Activated naive CD4-positive, alpha-beta T cell treated with anti-CD3 and anti-CD28 coated beads, Interleukin-2, amount 10 ng/mL, durations not matched to agents 7 days and 5 days (primary cell): ENCODE measurements around the gene VPS4A.
A peak's percentile ranks its signal among the peaks of the same experiment; 100 is the strongest.
"Not testable (repeated sequence)": the region's sequence is repeated elsewhere in the genome, so short reads cannot be mapped to it uniquely, and the experiment has no call there.

Source experiments
- CTCF ChIA-PET: fragments of 350-600 bp; sonication (Branson Sonifier 250); formaldehyde crosslinking; loops from one replicate; lab custom pipeline; 2021; ENCODE audit warnings: antibody characterized with exemption; lab: Charles Lee
- DNase-seq: peaks from one replicate; pipeline ENCODE4 v3.0.0-alpha.2; 2020
- H3K27ac Mint-ChIP-seq: one replicate; pipeline ENCODE4 v1.8.0; 2021; ENCODE audit warnings: mild to moderate bottlenecking, moderate library complexity, mixed read lengths
- H3K27me3 Mint-ChIP-seq: one replicate; pipeline ENCODE4 v1.8.0; 2021; ENCODE audit warnings: mild to moderate bottlenecking, mixed read lengths
- H3K36me3 Mint-ChIP-seq: one replicate; pipeline ENCODE4 v1.8.0; 2021; ENCODE audit warnings: mixed read lengths
- H3K4me1 Mint-ChIP-seq: one replicate; pipeline ENCODE4 v1.8.0; 2021; ENCODE audit warnings: mixed read lengths
- H3K4me3 Mint-ChIP-seq: one replicate; pipeline ENCODE4 v1.8.0; 2021; ENCODE audit warnings: mild to moderate bottlenecking, moderate library complexity, mixed read lengths
- H3K9me3 Mint-ChIP-seq: one replicate; pipeline ENCODE4 v1.8.0; 2021; ENCODE audit warnings: mixed read lengths

Gene VPS4A

DNA sequence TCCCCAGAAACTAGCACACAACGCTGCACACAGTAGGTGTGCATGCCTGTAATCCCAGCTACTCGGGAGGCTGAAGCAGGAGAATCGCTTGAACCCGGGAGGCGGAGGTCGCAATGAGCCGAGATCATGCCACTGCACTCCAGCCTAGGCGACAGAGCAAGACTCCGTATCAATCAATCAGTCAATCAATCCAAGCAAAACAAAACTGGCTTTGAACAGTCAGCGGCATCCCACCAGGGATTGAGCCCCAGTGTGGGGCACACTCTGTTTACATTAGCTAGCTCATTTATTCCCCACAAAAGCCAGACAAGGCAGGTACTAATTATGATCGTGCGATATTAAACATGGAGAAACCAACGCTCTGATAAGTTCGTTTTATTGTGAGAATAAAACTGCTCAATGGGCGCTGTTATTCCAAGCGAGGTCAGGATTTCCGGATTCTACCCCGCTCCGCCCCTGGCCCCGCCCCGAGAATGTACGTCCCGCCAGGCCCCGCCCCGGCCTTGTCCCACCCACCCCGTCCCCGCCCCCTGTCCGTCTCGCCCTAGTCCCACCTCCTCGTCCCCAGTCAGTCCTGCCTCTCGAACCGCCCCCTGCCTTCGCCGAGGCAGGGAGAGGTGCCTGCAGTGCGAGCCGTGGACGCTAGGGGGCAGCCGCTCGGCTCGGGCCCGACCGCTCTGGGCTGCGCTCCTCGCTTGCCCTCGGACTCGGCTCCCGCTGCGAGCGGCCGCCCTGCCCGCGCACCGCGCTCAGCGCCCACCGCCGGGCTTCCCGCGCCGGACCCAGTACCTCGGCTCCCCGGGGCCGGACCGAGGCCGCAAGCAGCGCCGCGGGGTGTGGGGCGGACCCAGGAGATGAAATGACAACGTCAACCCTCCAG, at the start of gene VPS4A:
VPS4A (plus strand) TSS at position 698 of the 880 bp plus-strand sequence; CDS start at position 860, 162 bp downstream.
- Mint-ChIP-seq H3K27ac (peak within 1 kb of the TSS; percentile 93), H3K9me3 (no peaks in the 10 kb centered on the region), H3K36me3 (peaks cover 21% of the 10 kb centered on the region), H3K4me1 (peaks cover 24% of the 10 kb centered on the region), H3K4me3 (peak within 1 kb of the TSS; percentile 99), H3K27me3 (no peaks in the 10 kb centered on the region)
- CTCF ChIA-PET, result no interaction called here
- DNase-seq, result peak; percentile 97

DNA sequence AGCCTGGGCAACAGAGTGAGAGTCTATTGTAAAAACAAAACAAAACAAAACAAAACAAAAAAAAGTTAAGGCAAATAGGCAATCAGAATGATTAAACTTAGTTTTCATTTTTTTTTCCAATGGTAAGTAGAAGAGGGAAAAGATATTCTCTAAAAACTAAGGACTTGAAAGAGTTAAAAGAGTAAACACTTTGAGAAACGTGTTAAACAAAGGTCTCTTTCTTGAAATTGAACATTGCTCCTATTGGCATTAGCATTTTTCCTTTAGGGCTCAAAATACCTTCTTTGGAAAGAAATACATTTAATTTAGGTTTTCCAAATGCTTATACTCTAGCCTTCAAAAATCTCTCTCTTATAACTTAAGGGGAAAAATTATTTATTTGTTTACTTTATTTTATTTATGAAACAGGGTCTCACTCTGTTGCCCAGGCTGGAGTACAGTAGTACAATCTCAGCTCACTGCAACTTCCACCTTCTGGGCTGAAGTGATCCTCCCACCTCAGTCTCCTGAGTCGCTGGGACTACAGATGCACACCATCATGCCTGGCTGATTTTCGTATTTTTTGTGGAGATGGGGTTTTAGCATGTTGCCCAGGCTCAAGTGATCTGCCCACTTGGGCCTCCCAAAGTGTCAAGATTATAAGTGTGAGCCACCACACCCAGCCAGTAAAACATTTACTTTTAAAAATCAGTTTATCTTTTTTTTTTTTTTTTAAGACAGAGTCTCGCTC, 44.7 kb upstream of the VPS4A start:
- H3K27ac Mint-ChIP-seq, result no peak overlapping the region
- H3K4me1 Mint-ChIP-seq, result no peaks in the 10 kb centered on the region
- peaks cover 13% of the 10 kb centered on the region for H3K36me3 Mint-ChIP-seq
- H3K27me3 Mint-ChIP-seq, result no peaks in the 10 kb centered on the region
- no peak overlapping the region for H3K4me3 Mint-ChIP-seq
- CTCF ChIA-PET, result no interaction called here
- DNase-seq, result no peak
- no peaks in the 10 kb centered on the region for H3K9me3 Mint-ChIP-seq

DNA sequence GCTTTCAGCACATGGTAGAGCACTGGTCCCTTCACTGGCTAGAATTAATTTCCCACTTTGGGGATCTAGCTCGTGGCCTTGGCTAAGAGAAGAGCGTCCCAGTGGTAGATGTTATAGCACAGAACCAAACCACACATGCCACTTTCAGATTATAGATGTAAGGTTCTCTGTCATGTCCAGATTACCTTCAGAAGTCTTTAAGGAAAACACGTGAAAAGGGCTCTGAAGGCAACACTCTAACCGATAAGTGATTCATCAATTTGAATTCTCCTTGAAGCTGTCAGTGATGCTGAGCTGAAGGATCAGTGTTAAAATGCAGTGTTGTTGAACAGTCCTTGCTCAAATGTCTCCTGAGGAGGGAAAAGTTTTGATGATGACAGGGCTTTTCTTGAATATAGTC, 43.5 kb upstream of the VPS4A start:
- Mint-ChIP-seq H3K9me3 (no peaks in the 10 kb centered on the region), H3K27ac (no peak overlapping the region), H3K4me3 (no peak overlapping the region), H3K36me3 (peaks cover 15% of the 10 kb centered on the region), H3K27me3 (no peaks in the 10 kb centered on the region), H3K4me1 (no peaks in the 10 kb centered on the region)
- CTCF ChIA-PET, result interaction anchor here (0.8 kb wide), 1 partner anchor 19 kb away, joined by 3 read pairs; no protein-coding TSS in a partner anchor
- DNase-seq, result no peak

DNA sequence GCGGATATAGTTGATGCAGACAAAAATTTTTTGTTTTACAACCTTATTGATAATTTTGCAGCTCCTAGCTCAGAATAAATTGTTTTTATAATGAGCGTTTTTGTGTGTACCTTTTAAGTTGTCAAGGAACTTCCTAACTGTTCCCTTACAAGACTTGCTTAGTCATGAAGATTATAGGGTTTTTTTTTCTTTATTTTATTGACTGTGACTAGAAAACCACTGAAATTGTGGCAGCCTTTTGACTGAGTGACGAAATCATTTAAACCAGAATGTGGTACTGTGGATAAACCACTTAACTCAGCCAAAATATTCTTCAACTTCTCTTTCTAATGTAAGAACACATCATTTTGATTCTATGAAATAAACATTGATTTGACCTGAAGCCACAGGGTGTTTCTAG, 40.8 kb upstream of the VPS4A start:
- Mint-ChIP-seq H3K9me3 (no peaks in the 10 kb centered on the region), H3K4me1 (no peaks in the 10 kb centered on the region), H3K4me3 (no peak overlapping the region), H3K27ac (no peak overlapping the region), H3K27me3 (no peaks in the 10 kb centered on the region), H3K36me3 (peaks cover 11% of the 10 kb centered on the region)
- no peak for DNase-seq
- CTCF ChIA-PET, result no interaction called here

DNA sequence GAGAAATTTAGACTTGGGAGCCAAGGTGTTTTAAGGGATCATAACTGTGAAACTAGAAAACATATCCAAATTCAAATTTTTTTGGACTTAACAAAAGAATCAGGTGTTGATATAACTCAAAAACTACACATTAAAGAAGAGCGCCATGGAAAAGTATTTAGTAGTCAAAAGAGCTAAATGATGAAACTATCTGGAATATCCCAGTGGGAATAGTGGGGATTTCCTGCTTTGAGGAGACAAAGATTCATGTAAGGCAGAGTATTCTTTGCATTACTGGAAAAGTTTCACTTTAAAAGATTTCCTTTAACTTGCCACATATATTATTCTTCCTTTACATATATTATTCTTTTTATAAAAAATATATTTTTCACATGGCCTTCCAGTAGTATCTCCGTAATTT, 40.3 kb upstream of the VPS4A start:
- no peak for DNase-seq
- Mint-ChIP-seq H3K9me3 (no peaks in the 10 kb centered on the region), H3K36me3 (peaks cover 11% of the 10 kb centered on the region), H3K27me3 (no peaks in the 10 kb centered on the region), H3K4me1 (no peaks in the 10 kb centered on the region), H3K4me3 (no peak overlapping the region), H3K27ac (no peak overlapping the region)
- CTCF ChIA-PET, result no interaction called here

DNA sequence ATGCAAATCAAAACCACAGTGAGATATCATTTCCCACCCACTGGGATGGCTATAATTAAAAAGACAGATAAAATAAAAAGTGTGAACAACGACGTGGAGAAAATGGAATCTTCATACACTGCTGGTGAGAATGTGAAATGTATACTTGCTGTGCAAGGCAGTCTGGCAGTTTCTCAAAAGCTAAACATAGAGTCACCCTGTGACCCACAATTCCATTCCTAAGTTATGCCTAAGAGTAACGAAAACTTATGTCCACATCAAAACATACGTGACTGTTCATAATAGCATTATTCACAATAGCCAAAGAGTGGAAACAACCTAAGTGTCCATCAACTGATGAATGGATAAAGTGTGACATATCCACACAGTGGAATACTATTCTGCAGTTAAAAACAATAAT, 38.1 kb upstream of the VPS4A start:
- CTCF ChIA-PET, result no interaction called here

DNA sequence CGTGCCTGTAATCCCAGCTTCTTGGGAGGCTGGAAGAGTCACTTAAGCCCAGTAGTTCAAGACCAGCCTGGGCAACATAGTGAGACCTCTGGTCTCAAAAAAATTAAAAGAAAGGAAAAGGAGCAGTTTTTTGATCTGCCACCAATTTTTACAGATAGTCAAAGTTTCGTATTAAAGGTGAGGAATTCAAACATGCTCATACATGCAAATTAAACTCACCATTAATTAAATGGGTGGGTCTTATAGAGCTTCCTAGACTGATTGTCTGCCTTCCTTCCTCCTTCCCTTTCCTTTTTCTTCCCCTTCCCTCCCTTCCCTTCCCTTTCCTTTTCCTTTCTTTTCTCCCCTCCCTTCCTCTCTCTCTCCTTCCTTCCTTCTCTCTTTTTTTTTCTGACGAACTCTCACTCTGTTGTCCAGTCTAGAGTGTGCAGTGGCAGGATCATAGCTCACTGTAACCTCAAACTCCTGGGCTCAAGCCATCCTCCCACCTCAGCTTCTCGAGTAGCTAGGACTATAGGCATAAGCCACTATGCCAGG, 36.4 kb upstream of the VPS4A start:
- Mint-ChIP-seq H3K9me3 (no peaks in the 10 kb centered on the region), H3K27ac (no peak overlapping the region)

More for the DNA sequence above, 38.1 kb upstream of the VPS4A start:
- H3K4me3 Mint-ChIP-seq, result no peak overlapping the region
- no peak for DNase-seq
- no peaks in the 10 kb centered on the region for H3K4me1 Mint-ChIP-seq
- H3K36me3 Mint-ChIP-seq, result peaks cover 11% of the 10 kb centered on the region
- no peak overlapping the region for H3K27ac Mint-ChIP-seq
- no peaks in the 10 kb centered on the region for H3K9me3 Mint-ChIP-seq
- no peaks in the 10 kb centered on the region for H3K27me3 Mint-ChIP-seq

DNA sequence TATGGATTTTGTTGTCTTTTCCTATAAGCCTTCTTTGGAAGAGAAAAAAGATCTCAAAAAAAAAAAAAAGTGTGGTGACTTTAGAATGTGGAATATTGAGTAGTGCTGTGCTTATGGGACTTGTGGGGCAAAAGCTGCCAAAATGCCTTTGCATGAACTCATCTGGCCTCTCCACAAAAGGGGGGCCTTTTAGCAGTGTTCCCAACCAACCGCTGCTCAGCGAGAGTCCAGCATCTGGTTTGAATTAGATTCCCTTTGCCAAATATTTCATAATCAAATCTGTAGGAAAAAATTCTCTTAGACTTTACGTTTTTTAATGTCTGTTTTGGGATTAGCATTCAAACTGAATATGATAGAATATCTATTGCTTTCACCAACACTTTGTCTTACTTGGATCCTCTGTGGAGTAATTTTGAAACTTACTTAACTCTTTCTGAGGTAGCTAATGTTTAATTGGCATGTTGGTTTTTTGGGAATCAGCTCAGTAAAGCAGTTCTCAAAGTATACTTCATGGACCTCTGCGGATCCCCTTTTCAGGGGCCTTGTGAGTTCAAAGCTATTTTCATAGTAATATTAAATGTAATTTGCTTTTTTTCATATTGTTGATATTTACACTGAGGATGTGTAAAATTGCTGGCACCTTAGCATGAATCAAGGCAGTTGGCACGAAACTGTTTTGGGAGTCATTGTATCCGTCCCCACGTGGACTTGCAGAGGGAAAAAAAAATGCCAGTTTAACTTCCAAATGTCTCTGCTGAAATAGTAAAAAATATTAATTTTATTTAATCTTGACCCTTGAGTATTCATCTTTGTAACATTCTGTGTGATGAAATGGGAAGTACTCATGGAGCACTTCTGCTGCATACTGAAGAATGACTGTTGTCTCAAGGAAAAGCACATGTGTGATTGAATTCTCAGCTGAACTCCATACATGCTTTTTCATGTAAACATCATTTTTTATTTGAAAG, 34.7 kb upstream of the VPS4A start:
- H3K27ac Mint-ChIP-seq, result no peak overlapping the region
- peaks cover 3% of the 10 kb centered on the region for H3K36me3 Mint-ChIP-seq
- CTCF ChIA-PET, result interaction anchor here (1.2 kb wide), 2 partner anchors 10 to 12 kb away, joined by 4 read pairs; no protein-coding TSS in a partner anchor
- H3K9me3 Mint-ChIP-seq, result no peaks in the 10 kb centered on the region
- no peak for DNase-seq
- no peaks in the 10 kb centered on the region for H3K27me3 Mint-ChIP-seq
- no peaks in the 10 kb centered on the region for H3K4me1 Mint-ChIP-seq
- no peak overlapping the region for H3K4me3 Mint-ChIP-seq

More for the DNA sequence above, 36.4 kb upstream of the VPS4A start:
- no peak for DNase-seq
- CTCF ChIA-PET, result no interaction called here
- Mint-ChIP-seq H3K36me3 (peaks cover 10% of the 10 kb centered on the region), H3K27me3 (no peaks in the 10 kb centered on the region), H3K4me3 (no peak overlapping the region), H3K4me1 (no peaks in the 10 kb centered on the region)

DNA sequence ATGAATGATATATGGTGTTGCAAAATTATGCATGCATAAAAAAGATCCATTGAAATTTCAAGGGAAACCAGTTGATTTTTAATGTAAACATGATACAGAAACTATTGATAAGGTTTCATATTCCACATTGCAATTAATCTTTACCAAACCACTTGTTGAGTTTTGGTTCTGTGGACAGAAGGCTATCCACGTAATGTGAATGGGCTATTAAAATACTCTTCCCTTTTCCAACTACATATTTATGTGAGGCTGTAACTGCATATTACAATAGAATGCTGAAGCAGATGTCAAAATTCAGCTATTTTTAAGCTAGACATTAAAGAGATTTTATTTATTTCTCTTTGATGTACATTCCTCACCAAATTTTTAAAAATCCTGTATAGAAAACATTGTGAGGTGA, 33.7 kb upstream of the VPS4A start:
- H3K27ac Mint-ChIP-seq, result no peak overlapping the region

DNA sequence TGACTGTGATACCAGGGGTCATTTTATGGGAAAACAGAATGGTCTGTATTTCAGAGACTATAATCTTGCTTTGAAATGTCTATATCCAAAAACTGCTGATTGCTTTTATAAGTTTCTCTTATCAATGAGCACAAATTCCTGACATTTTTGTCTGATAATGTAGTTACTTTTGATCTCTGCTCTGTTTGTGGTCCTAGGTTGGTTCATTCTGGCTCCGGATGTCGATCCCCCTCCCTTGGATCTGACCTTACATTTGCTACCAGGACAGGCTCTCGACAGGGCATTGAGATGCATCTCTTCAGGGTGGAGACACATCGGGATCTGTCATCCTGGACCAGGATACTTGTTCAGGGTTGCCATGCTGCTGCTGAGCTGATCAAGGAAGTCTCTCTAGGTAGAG, 27.3 kb upstream of the VPS4A start:
- H3K4me3 Mint-ChIP-seq, result no peak overlapping the region
- CTCF ChIA-PET, result interaction anchor here (1.0 to 6.5 kb wide), 3 partner anchors 117 to 134 kb away, joined by 3 to 119 read pairs (median 19); no protein-coding TSS in a partner anchor
- no peak overlapping the region for H3K27ac Mint-ChIP-seq
- H3K9me3 Mint-ChIP-seq, result no peaks in the 10 kb centered on the region
- no peaks in the 10 kb centered on the region for H3K27me3 Mint-ChIP-seq
- H3K36me3 Mint-ChIP-seq, result peaks cover 1% of the 10 kb centered on the region
- DNase-seq, result no peak
- H3K4me1 Mint-ChIP-seq, result no peaks in the 10 kb centered on the region

More for the DNA sequence above, 33.7 kb upstream of the VPS4A start:
- H3K4me1 Mint-ChIP-seq, result no peaks in the 10 kb centered on the region
- DNase-seq, result no peak
- no peak overlapping the region for H3K4me3 Mint-ChIP-seq
- peaks cover 1% of the 10 kb centered on the region for H3K36me3 Mint-ChIP-seq
- CTCF ChIA-PET, result interaction anchor here (1.2 kb wide), 1 partner anchor 9 kb away, joined by 4 read pairs; no protein-coding TSS in a partner anchor
- H3K9me3 Mint-ChIP-seq, result no peaks in the 10 kb centered on the region
- H3K27me3 Mint-ChIP-seq, result no peaks in the 10 kb centered on the region

DNA sequence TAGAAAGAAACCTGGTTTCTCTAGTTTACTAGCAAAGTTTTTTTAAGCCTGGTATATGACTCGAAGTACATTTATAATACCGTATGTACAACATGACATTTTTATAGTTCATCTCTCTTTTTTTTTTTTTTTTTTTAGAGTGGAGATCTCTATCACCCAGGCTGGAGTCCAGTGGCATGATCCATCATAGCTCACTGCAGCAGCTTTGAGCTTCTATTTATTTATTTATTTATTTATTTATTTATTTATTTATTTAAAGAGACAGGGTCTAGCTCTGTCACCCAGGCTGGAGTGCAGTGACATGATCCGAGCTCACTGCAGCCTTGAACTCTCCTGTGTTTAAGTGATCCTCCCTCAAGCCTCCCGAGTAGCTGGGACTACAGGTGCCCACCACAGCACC, 25.9 kb upstream of the VPS4A start:
- Mint-ChIP-seq H3K9me3 (no peaks in the 10 kb centered on the region), H3K27ac (no peak overlapping the region), H3K27me3 (no peaks in the 10 kb centered on the region), H3K4me1 (no peaks in the 10 kb centered on the region), H3K4me3 (no peak overlapping the region), H3K36me3 (peaks cover 1% of the 10 kb centered on the region)
- DNase-seq, result no peak
- CTCF ChIA-PET, result interaction anchor here (0.6 to 6.5 kb wide), 14 partner anchors 8 to 269 kb away, joined by 3 to 119 read pairs (median 4); no protein-coding TSS in a partner anchor

DNA sequence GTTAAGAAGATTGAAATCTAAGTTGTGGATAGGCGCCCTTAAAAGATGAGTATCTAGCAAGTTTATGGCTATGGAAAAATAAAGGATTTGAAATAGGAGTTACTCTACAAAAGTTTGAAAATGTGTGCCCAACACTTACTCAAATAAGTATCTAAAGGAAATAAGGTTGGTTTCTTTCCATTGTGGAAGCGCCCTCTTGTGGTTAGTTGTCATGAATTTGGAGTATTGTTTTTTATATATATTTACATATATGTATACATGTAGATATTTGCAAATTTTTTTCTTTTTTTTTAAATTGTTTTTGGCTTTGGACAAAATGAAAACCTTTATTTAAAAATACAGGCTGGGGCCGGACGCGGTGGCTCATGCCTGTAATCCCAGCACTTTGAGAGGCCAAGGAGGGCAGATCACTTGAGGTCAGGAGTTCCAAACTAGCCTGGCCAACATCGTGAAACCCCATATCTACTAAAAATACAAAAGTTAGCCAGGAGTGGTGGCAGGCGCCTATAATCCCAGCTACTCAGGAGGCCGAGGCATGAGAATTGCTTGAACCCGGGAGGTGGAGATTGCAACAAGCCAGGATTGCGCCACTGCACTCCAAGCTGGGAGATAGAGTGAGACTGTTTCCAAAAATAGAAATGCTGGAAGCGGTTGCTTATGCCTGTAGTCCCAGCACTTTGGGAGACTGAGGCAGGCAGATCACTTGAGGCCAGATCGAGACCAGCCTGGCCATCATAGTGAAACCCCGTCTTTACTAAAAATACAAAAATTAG, 24.0 kb upstream of the VPS4A start:
- no peak overlapping the region for H3K27ac Mint-ChIP-seq
- H3K9me3 Mint-ChIP-seq, result no peaks in the 10 kb centered on the region
- no peaks in the 10 kb centered on the region for H3K4me1 Mint-ChIP-seq
- DNase-seq, result peak; percentile 48
- H3K4me3 Mint-ChIP-seq, result no peak overlapping the region
- H3K27me3 Mint-ChIP-seq, result no peaks in the 10 kb centered on the region
- H3K36me3 Mint-ChIP-seq, result peaks cover 1% of the 10 kb centered on the region
- CTCF ChIA-PET, result interaction anchor here (0.7 to 6.5 kb wide), 16 partner anchors 10 to 507 kb away, joined by 3 to 119 read pairs (median 4); no protein-coding TSS in a partner anchor

DNA sequence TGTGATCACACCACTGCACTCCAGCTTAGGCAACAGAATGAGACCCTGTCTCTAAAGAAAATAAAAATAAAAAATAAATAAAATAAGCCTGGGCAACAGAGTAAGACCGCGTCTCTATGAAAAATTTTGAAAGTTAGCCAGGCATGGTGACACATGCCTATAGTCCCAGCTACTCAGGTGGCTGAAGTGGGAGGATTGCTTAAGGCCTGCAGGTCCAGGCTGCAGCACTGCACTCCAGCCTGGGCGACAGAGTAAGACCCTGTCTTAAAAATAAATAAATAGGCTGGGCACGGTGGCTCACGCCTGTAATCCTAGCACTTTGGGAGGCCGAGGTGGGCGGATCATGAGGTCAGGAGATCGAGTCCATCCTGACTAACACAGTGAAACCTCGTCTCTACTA, 19.5 kb upstream of the VPS4A start:
- H3K27ac Mint-ChIP-seq, H3K36me3 Mint-ChIP-seq, CTCF ChIA-PET, H3K4me3 Mint-ChIP-seq, H3K9me3 Mint-ChIP-seq, H3K27me3 Mint-ChIP-seq, H3K4me1 Mint-ChIP-seq, DNase-seq: not testable (repeated sequence)
